AG04450 (cell line): ENCODE results near the gene CSNK2B. TPM values are rescaled to one million over a fixed set of nuclear protein-coding genes. Genes with fewer than 3 reads are reported as not detected.

Source experiments
- CTCF ChIA-PET: fragments of 300-600, 350-600 bp; formaldehyde crosslinking; extraction: SDS; loops from one replicate; lab custom pipeline; 2022; ENCODE audit warnings: antibody characterized with exemption, inconsistent platforms; lab: Charles Lee
- POLR2A ChIA-PET: fragments of 350-600 bp; formaldehyde crosslinking; extraction: SDS; loops from one replicate; lab custom pipeline; 2021; ENCODE audit warnings: antibody characterized with exemption, inconsistent platforms; lab: Yijun Ruan, JAX
- DNase-seq: peaks from one replicate; pipeline ENCODE4 v3.0.0-alpha.2; 2011; ENCODE audit warnings: low read depth, low spot score
- H3K27ac ChIP-seq: one replicate; pipeline ENCODE4 v1.5.1; 2012; ENCODE audit warnings: low read depth, low read length, control low read depth
- H3K27me3 ChIP-seq: one replicate; pipeline ENCODE4 v1.6.0; 2012; ENCODE audit warnings: low read length; ENCODE audit not compliant: control insufficient read depth, insufficient read depth
- H3K4me3 ChIP-seq: 2 replicates; pipeline ENCODE4 v1.5.1; 2011; ENCODE audit warnings: mild to moderate bottlenecking, low read depth, low read length, control low read depth
- H3K9me3 ChIP-seq: 2 replicates; pipeline ENCODE4 v1.5.1; 2012; ENCODE audit warnings: low read length; ENCODE audit not compliant: control insufficient read depth, insufficient read depth
- polyA plus RNA-seq: library from polyadenylated mRNA; depleted of rRNA; stranded (reverse); fragments of >200 nt; gene quantifications from 2 replicates; pipeline ENCODE4 v1.2.3, GENCODE V29; 2011
- TF ChIP-seq, protein P1 (sequence below): IDR thresholded peaks from 2 replicates; pipeline ENCODE4 v1.5.1; 2011; ENCODE audit warnings: low read depth, low read length, control low read depth, inconsistent platforms

CSNK2B gene
- polyA plus RNA-seq, 1 experiment = 80.1 TPM

GRCh38 chr6:31642798-31643570 is 22.9 kb upstream of the CSNK2B start:
- DNase-seq = no peak
- H3K4me3 ChIP-seq = no peak overlapping the region
- TF ChIP-seq, protein P1, sequence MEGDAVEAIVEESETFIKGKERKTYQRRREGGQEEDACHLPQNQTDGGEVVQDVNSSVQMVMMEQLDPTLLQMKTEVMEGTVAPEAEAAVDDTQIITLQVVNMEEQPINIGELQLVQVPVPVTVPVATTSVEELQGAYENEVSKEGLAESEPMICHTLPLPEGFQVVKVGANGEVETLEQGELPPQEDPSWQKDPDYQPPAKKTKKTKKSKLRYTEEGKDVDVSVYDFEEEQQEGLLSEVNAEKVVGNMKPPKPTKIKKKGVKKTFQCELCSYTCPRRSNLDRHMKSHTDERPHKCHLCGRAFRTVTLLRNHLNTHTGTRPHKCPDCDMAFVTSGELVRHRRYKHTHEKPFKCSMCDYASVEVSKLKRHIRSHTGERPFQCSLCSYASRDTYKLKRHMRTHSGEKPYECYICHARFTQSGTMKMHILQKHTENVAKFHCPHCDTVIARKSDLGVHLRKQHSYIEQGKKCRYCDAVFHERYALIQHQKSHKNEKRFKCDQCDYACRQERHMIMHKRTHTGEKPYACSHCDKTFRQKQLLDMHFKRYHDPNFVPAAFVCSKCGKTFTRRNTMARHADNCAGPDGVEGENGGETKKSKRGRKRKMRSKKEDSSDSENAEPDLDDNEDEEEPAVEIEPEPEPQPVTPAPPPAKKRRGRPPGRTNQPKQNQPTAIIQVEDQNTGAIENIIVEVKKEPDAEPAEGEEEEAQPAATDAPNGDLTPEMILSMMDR = no peak
- ChIA-PET POLR2A (interaction anchor here (0.8 kb wide), 2 partner anchors 10 to 11 kb away, joined by 4 to 6 read pairs; partner anchors contain the start of gene BAG6), CTCF (interaction anchor here (0.6 to 0.9 kb wide), 2 partner anchors 45 to 221 kb away, joined by 3 read pairs; no protein-coding TSS in a partner anchor)
- no peak overlapping the region for H3K27ac ChIP-seq
- H3K9me3 ChIP-seq = no peaks in the 10 kb centered on the region; the same call in 1 of the 2 replicates
- no peaks in the 10 kb centered on the region for H3K27me3 ChIP-seq

GRCh38 chr6:31643818-31644454 is 21.9 kb upstream of the CSNK2B start:
- H3K9me3 ChIP-seq = no peaks in the 10 kb centered on the region; the same call in 1 of the 2 replicates
- no peak overlapping the region for H3K4me3 ChIP-seq
- CTCF ChIA-PET = interaction anchor here (0.6 kb wide), 1 partner anchor 220 kb away, joined by 3 read pairs; no protein-coding TSS in a partner anchor
- POLR2A ChIA-PET = interaction anchor here (0.8 kb wide), 1 partner anchor 9 kb away, joined by 4 read pairs; the partner anchor contains the start of gene BAG6
- TF ChIP-seq, protein P1 = no peak
- DNase-seq = no peak
- no peak overlapping the region for H3K27ac ChIP-seq
- H3K27me3 ChIP-seq = no peaks in the 10 kb centered on the region

GRCh38 chr6:31645325-31645724 is 20.6 kb upstream of the CSNK2B start:
- CTCF ChIA-PET = no interaction called here

DNA sequence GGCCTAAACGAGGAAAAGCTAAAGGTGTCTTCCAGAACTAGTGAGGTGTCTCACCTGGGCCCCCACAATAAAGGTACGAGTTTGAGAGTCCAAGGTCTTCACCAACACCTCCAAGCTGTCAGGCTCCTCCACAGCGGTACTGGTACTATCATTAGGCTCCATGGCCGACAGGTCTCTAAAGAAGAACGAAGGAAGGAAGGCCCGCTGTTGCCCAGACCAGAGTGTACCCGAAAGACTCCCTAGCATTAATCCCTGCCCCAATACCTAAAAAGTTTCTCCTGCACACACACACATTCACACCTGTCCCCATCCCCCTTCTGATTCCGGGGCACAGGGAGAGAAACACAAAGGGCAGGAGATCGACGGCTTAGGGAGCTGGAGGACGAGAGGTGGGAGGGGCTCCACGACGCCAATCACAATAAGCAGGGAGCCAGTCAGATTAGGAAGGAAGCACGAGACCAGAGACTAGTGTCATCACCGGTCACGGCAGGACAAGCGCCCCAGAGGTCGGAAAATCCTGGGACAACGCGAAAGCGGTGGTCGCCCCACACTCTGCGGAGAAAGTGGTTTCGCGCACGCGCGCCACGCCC is 14.2 kb upstream of the CSNK2B start:
- TF ChIP-seq, protein P1 = no peak
- Histone ChIP-seq H3K4me3 (peak overlapping the region; percentile 88), H3K27ac (peak overlapping the region; percentile 98), H3K9me3 (no peaks in the 10 kb centered on the region; the same call in 1 of the 2 replicates), H3K27me3 (no peaks in the 10 kb centered on the region)
- no peak for DNase-seq
- ChIA-PET POLR2A (interaction anchor here (1.8 to 3.0 kb wide), 6 partner anchors 9 to 175 kb away, joined by 10 to 37 read pairs (median 12); partner anchors contain the start of genes C6orf47, CSNK2B, GPANK1 and HSPA1B), CTCF (interaction anchor here (1.2 kb wide), 1 partner anchor 12 kb away, joined by 3 read pairs; the partner anchor contains the start of gene GPANK1)

More at GRCh38 chr6:31645325-31645724, 20.6 kb upstream of the CSNK2B start:
- no peak overlapping the region for H3K4me3 ChIP-seq
- TF ChIP-seq, protein P1 = no peak
- no peak overlapping the region for H3K27ac ChIP-seq
- H3K9me3 ChIP-seq = no peaks in the 10 kb centered on the region; the same call in 1 of the 2 replicates
- no peaks in the 10 kb centered on the region for H3K27me3 ChIP-seq
- DNase-seq = no peak
- POLR2A ChIA-PET = no interaction called here
